C4-2B (cell line): ENCODE data around the gene PRTFDC1.
A peak's percentile ranks its signal among the peaks of the same experiment; 100 is the strongest.

Source experiments
- CTCF ChIP-seq: fragments of 450-650 bp; conservative IDR thresholded peaks from 2 replicates; pipeline ENCODE4 v1.5.1; 2017; ENCODE audit warnings: mild to moderate bottlenecking
- ZFX ChIP-seq: fragments of 450-650 bp; IDR thresholded peaks from 2 replicates; pipeline ENCODE4 v1.6.1; 2017

GRCh38 chr10:24989867-24990266 is 37.5 kb upstream of the PRTFDC1 start:
- TF ChIP-seq CTCF (peak; percentile 40), ZFX (no peak)
